ENCODE results near the gene HOXB3. TPM values are rescaled to one million over a fixed set of nuclear protein-coding genes. Genes with fewer than 3 reads are reported as not detected.

The HOXB3 gene
- total and polyA plus RNA-seq, 7 donors: 0.96 to 8.8 (median 1.5) TPM

GRCh38 chr17:48570325-48571023 is 19.6 kb downstream of the HOXB3 start:
- H3K4me3 ChIP-seq: peak overlapping the region; percentile 19
- no peaks in the 10 kb centered on the region for H3K4me1 ChIP-seq
- H3K27ac ChIP-seq: peak overlapping the region; percentile 14
- ATAC-seq (peak in 1 of 4 donors; percentile 24), DNase-seq (no peak)
- no peaks in the 10 kb centered on the region for H3K36me3 ChIP-seq (ENCODE audit: insufficient read depth in 1 of 2, low read depth in 1 of 2)
- intact Hi-C loops (cut with DNase I): no loop called here
- no peak for TF ChIP-seq CTCF (IDR thresholded peaks at IDR 0.05)
- no peaks in the 10 kb centered on the region for H3K9me3 ChIP-seq
- H3K27me3 ChIP-seq (ENCODE audit: insufficient read depth in 3 of 3, low read length in 2 of 3): peaks cover 4 to 66% (median 15%) of the 10 kb centered on the region in 3 donors
- WGBS, 3 donors: 34 to 42% (median 37%) methylated on average over 19 of the region's 19 CpGs

- Histone ChIP-seq H3K27me3 (ENCODE audit: insufficient read depth in 3 of 3, low read length in 2 of 3) (peaks cover 4 to 66% (median 15%) of the 10 kb centered on the region in 3 donors), H3K4me3 (peak overlapping the region; percentile 19), H3K36me3 (ENCODE audit: insufficient read depth in 1 of 2, low read depth in 1 of 2) (no peaks in the 10 kb centered on the region), H3K4me1 (no peaks in the 10 kb centered on the region), H3K9me3 (no peaks in the 10 kb centered on the region), H3K27ac (peak overlapping the region; percentile 14)
- no peak for DNase-seq
- 54 to 64% (median 57%) methylated on average over 6 of the region's 6 CpGs for WGBS, 3 donors
- no peak for TF ChIP-seq CTCF (IDR thresholded peaks at IDR 0.05)
- intact Hi-C loops (cut with DNase I): no loop called here
- no peak for ATAC-seq
These were observed 20.2 kb downstream of the HOXB3 start for GRCh38 chr17:48569674-48570324.

GRCh38 chr17:48569240-48569582 is 20.8 kb downstream of the HOXB3 start:
- peaks cover 4 to 64% (median 11%) of the 10 kb centered on the region in 3 donors for H3K27me3 ChIP-seq (ENCODE audit: insufficient read depth in 3 of 3, low read length in 2 of 3)
- intact Hi-C loops (cut with DNase I): no loop called here
- ATAC-seq: no peak

GRCh38 chr17:48568499-48569239 is 21.4 kb downstream of the HOXB3 start:
- ATAC-seq (no peak), DNase-seq (no peak)
- peak overlapping the region; percentile 33 for H3K4me3 ChIP-seq

More at GRCh38 chr17:48569240-48569582, 20.8 kb downstream of the HOXB3 start:
- 20 to 46% (median 34%) methylated on average over 3 of the region's 3 CpGs for WGBS, 3 donors
- Histone ChIP-seq H3K4me1 (no peaks in the 10 kb centered on the region), H3K27ac (no peak overlapping the region), H3K9me3 (no peaks in the 10 kb centered on the region), H3K4me3 (no peak overlapping the region), H3K36me3 (ENCODE audit: insufficient read depth in 1 of 2, low read depth in 1 of 2) (no peaks in the 10 kb centered on the region)
- TF ChIP-seq CTCF (IDR thresholded peaks at IDR 0.05): no peak
- DNase-seq: no peak

More at GRCh38 chr17:48568499-48569239, 21.4 kb downstream of the HOXB3 start:
- Histone ChIP-seq H3K27me3 (ENCODE audit: insufficient read depth in 3 of 3, low read length in 2 of 3) (peaks cover 4 to 64% (median 10%) of the 10 kb centered on the region in 3 donors), H3K36me3 (ENCODE audit: insufficient read depth in 1 of 2, low read depth in 1 of 2) (no peaks in the 10 kb centered on the region), H3K4me1 (no peaks in the 10 kb centered on the region), H3K9me3 (no peaks in the 10 kb centered on the region), H3K27ac (peak overlapping the region; percentile 18)
- 31 to 38% (median 33%) methylated on average over 33 of the region's 33 CpGs for WGBS, 3 donors
- TF ChIP-seq CTCF (IDR thresholded peaks at IDR 0.05): no peak
- intact Hi-C loops (cut with DNase I): no loop called here
